Liver (tissue), 9 donors: ENCODE data around the gene PARD6B. TPM values are rescaled to one million over a fixed set of nuclear protein-coding genes. Genes with fewer than 3 reads are reported as not detected.
"Not testable (repeated sequence)": the region's sequence is repeated elsewhere in the genome, so short reads cannot be mapped to it uniquely, and the experiment has no call there.

ENCODE experiments used
- DNase-seq: peaks from one replicate; pipeline ENCODE4 v3.0.0-alpha.2; 2017; ENCODE audit warnings: low spot score
- H3K27ac ChIP-seq, 2 donors: one replicate each; pipeline ENCODE4 v1.7.0; 2013; ENCODE audit warnings: inconsistent platforms in 2 of 2, low read length in 2 of 2, control low read depth in 1 of 2, low read depth in 1 of 2, mild to moderate bottlenecking in 1 of 2
- H3K27me3 ChIP-seq, 4 donors: one replicate each; pipeline versions ENCODE4 v1.6.1 to v1.7.0; 2013; ENCODE audit warnings: low read length in 3 of 4, inconsistent platforms in 1 of 4, mild to moderate bottlenecking in 1 of 4, moderate library complexity in 1 of 4; ENCODE audit not compliant: control insufficient read depth in 4 of 4, insufficient read depth in 4 of 4
- H3K36me3 ChIP-seq, 4 donors: one replicate each; pipeline versions ENCODE4 v1.6.1 to v1.7.0; 2013; ENCODE audit warnings: low read length in 3 of 4, mild to moderate bottlenecking in 3 of 4, low read depth in 1 of 4, moderate library complexity in 1 of 4; ENCODE audit not compliant: control insufficient read depth in 4 of 4, insufficient read depth in 3 of 4
- H3K4me1 ChIP-seq, 4 donors: one replicate each; pipeline versions ENCODE4 v1.6.1 to v1.7.0; 2013; ENCODE audit warnings: low read length in 3 of 4, mild to moderate bottlenecking in 3 of 4, moderate library complexity in 1 of 4; ENCODE audit not compliant: control insufficient read depth in 4 of 4, insufficient read depth in 4 of 4
- H3K4me3 ChIP-seq, 3 donors: one replicate each; pipeline versions ENCODE4 v1.6.1 to v1.7.0; 2013; ENCODE audit warnings: low read length in 3 of 3, control low read depth in 1 of 3, low read depth in 1 of 3, mild to moderate bottlenecking in 1 of 3
- H3K9ac ChIP-seq, 2 donors: one replicate each; pipeline ENCODE4 v1.7.0; 2013; ENCODE audit warnings: low read length in 2 of 2, mild to moderate bottlenecking in 2 of 2, moderate library complexity in 2 of 2, control low read depth in 1 of 2, low read depth in 1 of 2
- H3K9me3 ChIP-seq, 4 donors: one replicate each; pipeline versions ENCODE4 v1.6.1 to v1.7.0; 2013; ENCODE audit warnings: low read length in 3 of 4; ENCODE audit not compliant: control insufficient read depth in 4 of 4
- CTCF ChIP-seq: fragments of 150-350 bp; IDR thresholded peaks from 2 replicates; pipeline ENCODE4 v1.5.1; 2017; ENCODE audit warnings: improper control_type of control experiment, low read depth, low read length; ENCODE audit not compliant: missing input control
- FOXA2 ChIP-seq: IDR thresholded peaks from 2 replicates; pipeline ENCODE4 v1.6.1; 2016; ENCODE audit warnings: antibody characterized with exemption
- GABPA ChIP-seq, 2 donors: IDR thresholded peaks in 1 of 2; conservative IDR thresholded peaks in 1 of 2; 2 replicates each; pipeline ENCODE4 v1.6.1; 2016; ENCODE audit warnings: antibody characterized with exemption in 2 of 2, mild to moderate bottlenecking in 1 of 2, moderate library complexity in 1 of 2
- HNF4A ChIP-seq, 2 donors: conservative IDR thresholded peaks; 2 replicates each; pipeline ENCODE4 v1.6.1; 2016; ENCODE audit warnings: antibody characterized with exemption in 2 of 2, mild to moderate bottlenecking in 2 of 2
- HNF4G ChIP-seq: IDR thresholded peaks from 2 replicates; pipeline ENCODE4 v1.6.1; 2016; ENCODE audit warnings: antibody characterized with exemption
- REST ChIP-seq: IDR thresholded peaks from 2 replicates; pipeline ENCODE4 v1.6.1; 2016; ENCODE audit warnings: antibody characterized with exemption, mild to moderate bottlenecking
- SP1 ChIP-seq: IDR thresholded peaks from 2 replicates; pipeline ENCODE4 v1.6.1; 2018; ENCODE audit warnings: antibody characterized with exemption, mild to moderate bottlenecking
- TAF1 ChIP-seq: conservative IDR thresholded peaks from 2 replicates; pipeline ENCODE4 v1.6.1; 2016; ENCODE audit warnings: antibody characterized with exemption, mild to moderate bottlenecking
- WGBS: extraction: QIAGEN DNeasy Blood & Tissue Kit; methylation state at CpG from one replicate; pipeline ENCODE4 v1.1.7; 2013; 5-methylcytosine and 5-hydroxymethylcytosine counted together
- polyA plus RNA-seq, 2 donors: library from polyadenylated mRNA; stranded (reverse) in 1 of 2; unstranded in 1 of 2; fragments of 200-250 nt in 1 of 2; fragments of >200 nt in 1 of 2; fragmentation: Nextera tagmentation in 1 of 2; extraction: Ambion mirVana in 1 of 2; gene quantifications; one replicate each; pipeline versions ENCODE4 v1.2.1 to v1.2.3, GENCODE V29; 2013 to 2015
- total RNA-seq, 2 donors: library from RNA; depleted of rRNA; stranded (reverse); fragments of >200 nt; gene quantifications; one replicate each; pipeline ENCODE4 v1.2.3, GENCODE V29; 2014
- TF ChIP-seq, protein P1 (sequence below): IDR thresholded peaks from 2 replicates; pipeline ENCODE4 v1.6.1; 2016; ENCODE audit warnings: antibody characterized with exemption
- donor health status: healthy.
- donor health status: healthy.
- donor health status: healthy.
- donor health status: healthy.
- donor health status: healthy.

Gene PARD6B
- total and polyA plus RNA-seq, 4 donors, result 1.2 to 8.8 (median 5.9) TPM

DNA sequence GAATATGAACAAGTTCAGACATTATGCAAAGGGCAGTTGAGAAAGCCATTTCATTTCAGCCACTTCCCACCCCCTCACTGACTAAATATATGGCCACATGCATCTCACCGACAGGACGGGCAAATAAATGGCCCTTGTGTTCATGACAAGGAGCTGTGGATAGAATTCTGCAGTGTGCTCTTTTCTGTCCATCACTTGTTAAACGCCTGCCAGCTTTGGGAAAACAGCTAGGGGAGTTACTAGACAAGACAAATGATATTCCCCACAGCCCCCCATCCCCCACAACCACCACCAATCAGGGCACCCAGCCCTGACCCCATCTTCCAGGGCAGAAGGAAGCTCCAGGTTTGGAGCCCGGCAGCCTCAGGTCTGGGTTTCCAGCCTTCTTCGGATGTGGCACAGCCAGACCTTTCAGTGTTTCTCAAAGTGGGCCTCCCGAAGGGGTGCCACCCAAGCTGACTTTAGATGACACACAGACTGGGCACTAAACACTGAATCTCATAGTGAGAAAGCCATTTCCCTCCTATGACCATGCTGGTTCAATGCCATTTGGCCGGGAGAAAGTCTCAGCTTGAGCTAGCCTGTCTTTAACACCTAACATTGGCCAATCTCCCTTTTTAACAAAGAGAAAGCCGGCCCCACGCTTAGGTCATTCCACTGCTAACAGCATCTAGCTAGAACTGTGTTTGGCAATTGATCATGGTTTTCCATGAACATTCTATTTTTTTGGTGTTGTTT is 36.1 kb upstream of the PARD6B start (continued):
- TF ChIP-seq REST, result no peak

DNA sequence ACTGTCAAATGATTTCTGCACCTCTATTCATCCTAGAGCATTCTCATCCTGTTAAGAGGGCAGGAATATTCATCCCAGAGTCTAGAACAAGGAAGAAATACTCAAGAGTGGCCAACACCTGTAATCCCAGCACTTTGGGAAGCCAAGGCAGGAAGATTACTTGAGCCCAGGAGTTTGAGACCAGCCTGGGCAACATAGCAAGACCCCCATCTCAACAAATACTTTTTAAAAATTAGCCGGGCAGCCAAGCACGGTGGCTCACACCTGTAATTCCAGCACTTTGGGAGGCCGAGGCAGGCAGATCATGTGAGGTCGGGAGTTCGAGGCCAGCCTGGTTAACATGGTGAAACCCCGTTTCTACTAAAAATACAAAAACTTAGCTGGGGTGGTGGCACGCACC is 33.1 kb upstream of the PARD6B start:
- H3K4me3 ChIP-seq, H3K9ac ChIP-seq, H3K27ac ChIP-seq, H3K27me3 ChIP-seq, H3K9me3 ChIP-seq, H3K36me3 ChIP-seq, H3K4me1 ChIP-seq, DNase-seq: not testable (repeated sequence)
- WGBS, result 94% methylated on average over 7 of the region's 7 CpGs

GRCh38 chr20:50699688-50700087 is 31.7 kb upstream of the PARD6B start:
- no peaks in the 10 kb centered on the region for H3K9me3 ChIP-seq
- no peak overlapping the region for H3K4me3 ChIP-seq
- no peak overlapping the region for H3K27ac ChIP-seq
- 95% methylated on average over 5 of the region's 5 CpGs for WGBS
- no peak overlapping the region for H3K9ac ChIP-seq
- H3K27me3 ChIP-seq, result no peaks in the 10 kb centered on the region
- DNase-seq, result no peak
- TF ChIP-seq, protein P1, sequence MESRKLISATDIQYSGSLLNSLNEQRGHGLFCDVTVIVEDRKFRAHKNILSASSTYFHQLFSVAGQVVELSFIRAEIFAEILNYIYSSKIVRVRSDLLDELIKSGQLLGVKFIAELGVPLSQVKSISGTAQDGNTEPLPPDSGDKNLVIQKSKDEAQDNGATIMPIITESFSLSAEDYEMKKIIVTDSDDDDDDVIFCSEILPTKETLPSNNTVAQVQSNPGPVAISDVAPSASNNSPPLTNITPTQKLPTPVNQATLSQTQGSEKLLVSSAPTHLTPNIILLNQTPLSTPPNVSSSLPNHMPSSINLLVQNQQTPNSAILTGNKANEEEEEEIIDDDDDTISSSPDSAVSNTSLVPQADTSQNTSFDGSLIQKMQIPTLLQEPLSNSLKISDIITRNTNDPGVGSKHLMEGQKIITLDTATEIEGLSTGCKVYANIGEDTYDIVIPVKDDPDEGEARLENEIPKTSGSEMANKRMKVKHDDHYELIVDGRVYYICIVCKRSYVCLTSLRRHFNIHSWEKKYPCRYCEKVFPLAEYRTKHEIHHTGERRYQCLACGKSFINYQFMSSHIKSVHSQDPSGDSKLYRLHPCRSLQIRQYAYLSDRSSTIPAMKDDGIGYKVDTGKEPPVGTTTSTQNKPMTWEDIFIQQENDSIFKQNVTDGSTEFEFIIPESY, result no peak
- TF ChIP-seq HNF4A (conservative IDR thresholded peaks at IDR 0.05) (no peak), SP1 (no peak)
- no peaks in the 10 kb centered on the region for H3K4me1 ChIP-seq
- no peaks in the 10 kb centered on the region for H3K36me3 ChIP-seq

GRCh38 chr20:50701041-50701963 is 30.1 kb upstream of the PARD6B start:
- Histone ChIP-seq H3K9me3 (no peaks in the 10 kb centered on the region), H3K4me3 (no peak overlapping the region), H3K27me3 (no peaks in the 10 kb centered on the region), H3K4me1 (no peaks in the 10 kb centered on the region), H3K9ac (no peak overlapping the region), H3K27ac (no peak overlapping the region), H3K36me3 (no peaks in the 10 kb centered on the region)
- no peak for TF ChIP-seq TAF1
- no peak for TF ChIP-seq GABPA (IDR thresholded peaks at IDR 0.05 in 1 of 2, conservative IDR thresholded peaks at IDR 0.05 in 1 of 2)
- TF ChIP-seq FOXA2, result no peak
- TF ChIP-seq REST, result no peak
- TF ChIP-seq HNF4G, result no peak
- no peak for TF ChIP-seq CTCF
- no peak for TF ChIP-seq SP1
- DNase-seq, result no peak
- WGBS, result 87% methylated on average over 11 of the region's 11 CpGs
